K562 (cell line): Measurements from ENCODE around the gene PLD3. TPM values are rescaled to one million over a fixed set of nuclear protein-coding genes. Genes with fewer than 3 reads are reported as not detected.

Experiments used
- ATAC-seq: fragments of 200-7000 bp; cut with Tn5 transposase; 3 replicates; pipeline ENCODE4 v1.9.1; 2020; ENCODE audit warnings: moderate library complexity
- BruUV-seq: library from RNA; stranded (reverse); fragments of 400-500 nt; replicated peaks from 2 replicates; lab custom pipeline; 2021; lab: Mats Ljungman, UMichigan
- CTCF ChIA-PET: fragments of 300-600 bp; formaldehyde crosslinking; extraction: SDS; loops from one replicate; lab custom pipeline; 2021; ENCODE audit warnings: low intra/inter-chr PET ratio; lab: Yijun Ruan, JAX
- POLR2A ChIA-PET: fragments of 300-600, 350-650 bp; sonication (Branson Sonifier 250); formaldehyde crosslinking; extraction: SDS; loops from one replicate; lab custom pipeline; 2021; ENCODE audit warnings: antibody characterized with exemption, inconsistent platforms; lab: Yijun Ruan, JAX
- DNase-seq, 4 experiments: peaks; one replicate each; pipeline versions ENCODE4 v3.0.0 to v3.0.0-alpha.2; 2011 to 2018; ENCODE audit warnings: low spot score in 3 of 4, mixed read lengths in 3 of 4; ENCODE audit errors: extremely low read depth in 1 of 4
- FAIRE-seq: peaks from 2 replicates; lab custom pipeline; 2011; peaks lifted over from hg19 to GRCh38; lab: Jason Lieb, UNC
- H2AFZ ChIP-seq: 2 replicates; pipeline ENCODE4 v1.6.0; 2011; ENCODE audit warnings: low read depth, low read length, control low read depth, inconsistent platforms
- H3K27ac ChIP-seq: fragments of 200-600 bp; 3 replicates; pipeline ENCODE4 v1.8.0; 2011; ENCODE audit warnings: low read depth, mild to moderate bottlenecking, control low read depth, inconsistent platforms, low read length, moderate library complexity, mixed read lengths; ENCODE audit errors: extremely low read depth
- H3K27me3 ChIP-seq, 2 experiments: fragments of 300-600 bp in 1 of 2; 2 replicates in 1 of 2; 3 replicates in 1 of 2; pipeline versions ENCODE4 v1.6.0 to v1.8.0; 2011; ENCODE audit warnings: inconsistent platforms in 2 of 2, low read length in 2 of 2, mild to moderate bottlenecking in 1 of 2, mixed read lengths in 1 of 2, moderate library complexity in 1 of 2; ENCODE audit not compliant: control insufficient read depth in 2 of 2, insufficient read depth in 2 of 2
- H3K36me3 ChIP-seq: fragments of 300-600 bp; 3 replicates; pipeline ENCODE4 v1.8.0; 2011; ENCODE audit warnings: mild to moderate bottlenecking, low read length, inconsistent platforms; ENCODE audit not compliant: control insufficient read depth, insufficient read depth
- H3K4me1 ChIP-seq, 2 experiments: fragments of 200-600 bp in 1 of 2; replicated peaks in 1 of 2; 2 replicates in 1 of 2; 3 replicates in 1 of 2; pipeline versions ENCODE4 v1.5.1 to v1.8.0; 2011; ENCODE audit warnings: inconsistent platforms in 2 of 2, low read length in 2 of 2, mild to moderate bottlenecking in 1 of 2, mixed read lengths in 1 of 2, moderate library complexity in 1 of 2; ENCODE audit not compliant: control insufficient read depth in 2 of 2, insufficient read depth in 2 of 2
- H3K4me2 ChIP-seq: 2 replicates; pipeline ENCODE4 v1.6.1; 2011; ENCODE audit warnings: low read length, control low read depth, inconsistent platforms, mixed read lengths; ENCODE audit not compliant: insufficient read depth
- H3K4me3 ChIP-seq: fragments of 200-600 bp; sonication (generic), shearing (Covaris generic); 2 replicates; pipeline ENCODE4 v1.5.1; 2016; ENCODE audit warnings: control low read depth, inconsistent platforms
- H3K79me2 ChIP-seq: fragments of 200-600 bp; 3 replicates; pipeline ENCODE4 v1.8.0; 2011; ENCODE audit warnings: low read length, inconsistent platforms; ENCODE audit not compliant: control insufficient read depth, insufficient read depth
- H3K9ac ChIP-seq, 2 experiments: 2 replicates each; pipeline versions ENCODE4 v1.6.0 to v1.6.1; 2011; ENCODE audit warnings: low read depth in 2 of 2, low read length in 2 of 2, control low read depth in 1 of 2, inconsistent platforms in 1 of 2, mild to moderate bottlenecking in 1 of 2, mixed read lengths in 1 of 2; ENCODE audit not compliant: insufficient read depth in 1 of 2
- H3K9me1 ChIP-seq: one replicate; pipeline ENCODE4 v1.6.0; 2011; ENCODE audit warnings: inconsistent platforms, mild to moderate bottlenecking, low read length, moderate library complexity; ENCODE audit not compliant: control insufficient read depth, insufficient read depth
- H3K9me3 ChIP-seq: replicated peaks from 2 replicates; pipeline ENCODE4 v1.5.1; 2011; ENCODE audit warnings: low read depth, low read length, inconsistent platforms; ENCODE audit not compliant: control insufficient read depth, insufficient read depth
- H4K20me1 ChIP-seq: replicated peaks from 2 replicates; pipeline ENCODE4 v1.6.1; 2011; ENCODE audit warnings: low read length, inconsistent platforms, mixed read lengths; ENCODE audit not compliant: control insufficient read depth, insufficient read depth
- MAFG ChIP-seq: fragments of 450-650 bp; conservative IDR thresholded peaks from 2 replicates; pipeline ENCODE4 v1.6.1; 2016; ENCODE audit warnings: missing genetic modification characterization, missing compliant biosample characterization
- RBBP5 ChIP-seq: fragments of 200-600 bp; sonication (generic); IDR thresholded peaks from 2 replicates; pipeline ENCODE4 v1.6.1; 2012; ENCODE audit warnings: borderline replicate concordance, mild to moderate bottlenecking, low read length, control low read depth, inconsistent platforms; ENCODE audit not compliant: insufficient read depth, poor library complexity, severe bottlenecking
- TFAM ChIP-seq: fragments of 250-450 bp; sonication (Bioruptor Pico); conservative IDR thresholded peaks from 2 replicates; pipeline ENCODE4 v1.5.0; 2021; ENCODE audit warnings: mild to moderate bottlenecking, moderate library complexity
- WGBS: fragments of 100-300 bp; shearing (Covaris generic); methylation state at CpG from one replicate; pipeline ENCODE4 v1.1.6; 2016; ENCODE audit warnings: low coverage, mixed read lengths; ENCODE audit not compliant: insufficient coverage; ENCODE audit errors: missing lambda C conversion rate; 5-methylcytosine and 5-hydroxymethylcytosine counted together
- in situ Hi-C: fragments of 300-500 bp; cut with MboI; formaldehyde crosslinking; loops from 4 replicates; pipeline ENCODE4 v1.15.0; 2018; ENCODE audit warnings: inconsistent platforms, mixed read lengths
- intact Hi-C: fragments of 100-400 bp; cut with micrococcal nuclease; formaldehyde crosslinking; loops from 2 replicates; pipeline ENCODE4 v1.14.2; 2022
- polyA plus RNA-seq, 8 experiments: library from polyadenylated mRNA; depleted of rRNA in 4 of 8; stranded (reverse) in 5 of 8; unstranded in 3 of 8; fragments of >200 nt; fragmentation: Nextera tagmentation in 2 of 8; fragmentation: Illumina TruSeq in 1 of 8; extraction: Ambion mirVana in 2 of 8; extraction: Trizol in 1 of 8; gene quantifications; 2 replicates each; pipeline versions ENCODE4 v1.2.1 to v1.2.3, GENCODE V29; 2011 to 2014; ENCODE audit warnings: inconsistent platforms in 1 of 8, missing spikeins in 1 of 8
- total RNA-seq, 7 experiments: library from RNA; depleted of rRNA in 6 of 7; stranded (reverse); fragments of >200 nt in 6 of 7; fragmentation: Illumina TruSeq in 2 of 7; extraction: Trizol in 2 of 7; gene quantifications; 2 replicates each; pipeline versions ENCODE4 v1.2.1 to v1.2.3, GENCODE V29; 2011 to 2021; ENCODE audit warnings: low replicate concordance in 1 of 7
- TF ChIP-seq, protein P1 (sequence below): fragments of 450-650 bp; IDR thresholded peaks from 2 replicates; pipeline ENCODE4 v1.6.1; 2016; ENCODE audit warnings: mild to moderate bottlenecking, moderate library complexity
- TF ChIP-seq, protein P2 (sequence below): fragments of 450-650 bp; formaldehyde crosslinking; IDR thresholded peaks from 2 replicates; pipeline ENCODE4 v1.4.0; 2022; ENCODE audit warnings: missing genetic modification characterization

Gene PLD3
- total and polyA plus RNA-seq, 9 of the 15 experiments (the other 6 are each of a cell fraction or from before 2014, with no cell fraction given) = 2.3 to 128 (median 72.7) TPM

DNA sequence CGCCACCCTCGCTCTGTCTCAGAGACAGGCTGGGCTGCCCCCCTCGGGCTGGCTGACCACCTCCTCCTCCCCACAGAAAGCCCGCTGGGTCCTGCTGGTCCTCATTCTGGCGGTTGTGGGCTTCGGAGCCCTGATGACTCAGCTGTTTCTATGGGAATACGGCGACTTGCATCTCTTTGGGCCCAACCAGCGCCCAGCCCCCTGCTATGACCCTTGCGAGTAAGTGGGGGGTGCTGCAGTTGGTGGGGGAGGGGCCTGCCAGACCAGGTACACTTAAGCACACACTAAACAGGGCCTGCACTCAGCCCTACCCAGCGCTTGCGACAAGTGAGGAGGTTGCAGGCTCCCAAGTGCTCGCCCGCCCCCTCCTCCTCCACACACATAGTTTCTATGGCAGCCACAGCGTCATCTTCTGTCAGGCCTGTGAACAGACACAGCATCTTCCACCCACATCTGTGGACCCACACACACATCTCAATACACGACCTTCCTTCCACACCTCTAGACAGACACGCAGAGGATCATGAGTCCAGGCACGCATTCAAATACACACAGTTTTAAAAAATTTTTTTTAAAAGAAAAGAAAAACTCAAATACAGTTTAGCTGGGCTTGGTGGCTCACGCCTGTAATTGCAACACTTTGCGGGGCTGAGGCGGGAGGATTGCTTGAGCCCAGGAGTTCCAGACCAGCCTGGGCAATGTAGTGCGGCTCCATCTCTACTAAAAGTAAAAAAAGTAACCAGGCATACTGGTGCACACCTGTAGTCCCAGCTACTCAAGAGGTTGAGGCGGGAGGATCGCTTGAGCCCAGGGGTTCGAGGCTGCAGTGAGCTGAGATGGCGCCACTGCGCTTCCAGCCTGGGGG, 18.4 kb downstream of the PLD3 start:
- H3K4me1 ChIP-seq = peaks cover 52 to 58% of the 10 kb centered on the region in 2 experiments
- intact Hi-C loops (loop anchor here (10.0 kb wide), 1 partner anchor 222 kb away; no protein-coding TSS in a partner anchor), in situ Hi-C loops (no loop called here)
- H4K20me1 ChIP-seq = peaks cover 9% of the 10 kb centered on the region; the same call in 1 of the 2 replicates
- H3K9ac ChIP-seq = peak overlapping the region in 1 of 2 experiments; percentile 89; a peak in 3 of 4 replicates
- H3K27ac ChIP-seq = peak overlapping the region; percentile 5; the same call in 1 of the 3 replicates
- FAIRE-seq = peak; percentile 80
- H3K4me3 ChIP-seq = no peak overlapping the region
- BruUV-seq = no TSS peak
- peak overlapping the region; percentile 79 for H3K4me2 ChIP-seq
- H3K9me3 ChIP-seq = no peaks in the 10 kb centered on the region
- H2AFZ ChIP-seq = no peak overlapping the region
- H3K79me2 ChIP-seq = peaks cover 12% of the 10 kb centered on the region; the same call in 2 of the 3 replicates
- ChIA-PET CTCF (no interaction called here), POLR2A (interaction anchor here (0.6 to 1.0 kb wide), 3 partner anchors 29 to 322 kb away, joined by 3 read pairs; no protein-coding TSS in a partner anchor)
- no peaks in the 10 kb centered on the region for H3K27me3 ChIP-seq
- H3K36me3 ChIP-seq = peaks cover 39% of the 10 kb centered on the region; the same call in 2 of the 3 replicates
- H3K9me1 ChIP-seq = no peaks in the 10 kb centered on the region
- peak; percentile 35 for ATAC-seq
- WGBS = 56% methylated on average over 25 of the region's 27 CpGs
- peak; percentile 64 to 78 (median 72) for DNase-seq
- peak; percentile 91 for TF ChIP-seq MAFG
- TF ChIP-seq, protein P1, sequence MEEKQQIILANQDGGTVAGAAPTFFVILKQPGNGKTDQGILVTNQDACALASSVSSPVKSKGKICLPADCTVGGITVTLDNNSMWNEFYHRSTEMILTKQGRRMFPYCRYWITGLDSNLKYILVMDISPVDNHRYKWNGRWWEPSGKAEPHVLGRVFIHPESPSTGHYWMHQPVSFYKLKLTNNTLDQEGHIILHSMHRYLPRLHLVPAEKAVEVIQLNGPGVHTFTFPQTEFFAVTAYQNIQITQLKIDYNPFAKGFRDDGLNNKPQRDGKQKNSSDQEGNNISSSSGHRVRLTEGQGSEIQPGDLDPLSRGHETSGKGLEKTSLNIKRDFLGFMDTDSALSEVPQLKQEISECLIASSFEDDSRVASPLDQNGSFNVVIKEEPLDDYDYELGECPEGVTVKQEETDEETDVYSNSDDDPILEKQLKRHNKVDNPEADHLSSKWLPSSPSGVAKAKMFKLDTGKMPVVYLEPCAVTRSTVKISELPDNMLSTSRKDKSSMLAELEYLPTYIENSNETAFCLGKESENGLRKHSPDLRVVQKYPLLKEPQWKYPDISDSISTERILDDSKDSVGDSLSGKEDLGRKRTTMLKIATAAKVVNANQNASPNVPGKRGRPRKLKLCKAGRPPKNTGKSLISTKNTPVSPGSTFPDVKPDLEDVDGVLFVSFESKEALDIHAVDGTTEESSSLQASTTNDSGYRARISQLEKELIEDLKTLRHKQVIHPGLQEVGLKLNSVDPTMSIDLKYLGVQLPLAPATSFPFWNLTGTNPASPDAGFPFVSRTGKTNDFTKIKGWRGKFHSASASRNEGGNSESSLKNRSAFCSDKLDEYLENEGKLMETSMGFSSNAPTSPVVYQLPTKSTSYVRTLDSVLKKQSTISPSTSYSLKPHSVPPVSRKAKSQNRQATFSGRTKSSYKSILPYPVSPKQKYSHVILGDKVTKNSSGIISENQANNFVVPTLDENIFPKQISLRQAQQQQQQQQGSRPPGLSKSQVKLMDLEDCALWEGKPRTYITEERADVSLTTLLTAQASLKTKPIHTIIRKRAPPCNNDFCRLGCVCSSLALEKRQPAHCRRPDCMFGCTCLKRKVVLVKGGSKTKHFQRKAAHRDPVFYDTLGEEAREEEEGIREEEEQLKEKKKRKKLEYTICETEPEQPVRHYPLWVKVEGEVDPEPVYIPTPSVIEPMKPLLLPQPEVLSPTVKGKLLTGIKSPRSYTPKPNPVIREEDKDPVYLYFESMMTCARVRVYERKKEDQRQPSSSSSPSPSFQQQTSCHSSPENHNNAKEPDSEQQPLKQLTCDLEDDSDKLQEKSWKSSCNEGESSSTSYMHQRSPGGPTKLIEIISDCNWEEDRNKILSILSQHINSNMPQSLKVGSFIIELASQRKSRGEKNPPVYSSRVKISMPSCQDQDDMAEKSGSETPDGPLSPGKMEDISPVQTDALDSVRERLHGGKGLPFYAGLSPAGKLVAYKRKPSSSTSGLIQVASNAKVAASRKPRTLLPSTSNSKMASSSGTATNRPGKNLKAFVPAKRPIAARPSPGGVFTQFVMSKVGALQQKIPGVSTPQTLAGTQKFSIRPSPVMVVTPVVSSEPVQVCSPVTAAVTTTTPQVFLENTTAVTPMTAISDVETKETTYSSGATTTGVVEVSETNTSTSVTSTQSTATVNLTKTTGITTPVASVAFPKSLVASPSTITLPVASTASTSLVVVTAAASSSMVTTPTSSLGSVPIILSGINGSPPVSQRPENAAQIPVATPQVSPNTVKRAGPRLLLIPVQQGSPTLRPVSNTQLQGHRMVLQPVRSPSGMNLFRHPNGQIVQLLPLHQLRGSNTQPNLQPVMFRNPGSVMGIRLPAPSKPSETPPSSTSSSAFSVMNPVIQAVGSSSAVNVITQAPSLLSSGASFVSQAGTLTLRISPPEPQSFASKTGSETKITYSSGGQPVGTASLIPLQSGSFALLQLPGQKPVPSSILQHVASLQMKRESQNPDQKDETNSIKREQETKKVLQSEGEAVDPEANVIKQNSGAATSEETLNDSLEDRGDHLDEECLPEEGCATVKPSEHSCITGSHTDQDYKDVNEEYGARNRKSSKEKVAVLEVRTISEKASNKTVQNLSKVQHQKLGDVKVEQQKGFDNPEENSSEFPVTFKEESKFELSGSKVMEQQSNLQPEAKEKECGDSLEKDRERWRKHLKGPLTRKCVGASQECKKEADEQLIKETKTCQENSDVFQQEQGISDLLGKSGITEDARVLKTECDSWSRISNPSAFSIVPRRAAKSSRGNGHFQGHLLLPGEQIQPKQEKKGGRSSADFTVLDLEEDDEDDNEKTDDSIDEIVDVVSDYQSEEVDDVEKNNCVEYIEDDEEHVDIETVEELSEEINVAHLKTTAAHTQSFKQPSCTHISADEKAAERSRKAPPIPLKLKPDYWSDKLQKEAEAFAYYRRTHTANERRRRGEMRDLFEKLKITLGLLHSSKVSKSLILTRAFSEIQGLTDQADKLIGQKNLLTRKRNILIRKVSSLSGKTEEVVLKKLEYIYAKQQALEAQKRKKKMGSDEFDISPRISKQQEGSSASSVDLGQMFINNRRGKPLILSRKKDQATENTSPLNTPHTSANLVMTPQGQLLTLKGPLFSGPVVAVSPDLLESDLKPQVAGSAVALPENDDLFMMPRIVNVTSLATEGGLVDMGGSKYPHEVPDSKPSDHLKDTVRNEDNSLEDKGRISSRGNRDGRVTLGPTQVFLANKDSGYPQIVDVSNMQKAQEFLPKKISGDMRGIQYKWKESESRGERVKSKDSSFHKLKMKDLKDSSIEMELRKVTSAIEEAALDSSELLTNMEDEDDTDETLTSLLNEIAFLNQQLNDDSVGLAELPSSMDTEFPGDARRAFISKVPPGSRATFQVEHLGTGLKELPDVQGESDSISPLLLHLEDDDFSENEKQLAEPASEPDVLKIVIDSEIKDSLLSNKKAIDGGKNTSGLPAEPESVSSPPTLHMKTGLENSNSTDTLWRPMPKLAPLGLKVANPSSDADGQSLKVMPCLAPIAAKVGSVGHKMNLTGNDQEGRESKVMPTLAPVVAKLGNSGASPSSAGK = no peak
- TF ChIP-seq, protein P2, sequence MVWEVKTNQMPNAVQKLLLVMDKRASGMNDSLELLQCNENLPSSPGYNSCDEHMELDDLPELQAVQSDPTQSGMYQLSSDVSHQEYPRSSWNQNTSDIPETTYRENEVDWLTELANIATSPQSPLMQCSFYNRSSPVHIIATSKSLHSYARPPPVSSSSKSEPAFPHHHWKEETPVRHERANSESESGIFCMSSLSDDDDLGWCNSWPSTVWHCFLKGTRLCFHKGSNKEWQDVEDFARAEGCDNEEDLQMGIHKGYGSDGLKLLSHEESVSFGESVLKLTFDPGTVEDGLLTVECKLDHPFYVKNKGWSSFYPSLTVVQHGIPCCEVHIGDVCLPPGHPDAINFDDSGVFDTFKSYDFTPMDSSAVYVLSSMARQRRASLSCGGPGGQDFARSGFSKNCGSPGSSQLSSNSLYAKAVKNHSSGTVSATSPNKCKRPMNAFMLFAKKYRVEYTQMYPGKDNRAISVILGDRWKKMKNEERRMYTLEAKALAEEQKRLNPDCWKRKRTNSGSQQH = no peak
- TF ChIP-seq RBBP5 = no peak
- no peak for TF ChIP-seq TFAM
